Mesenteric fat pad (tissue), 1 donor: ENCODE data around the gene S100A1. TPM values are rescaled to one million over a fixed set of nuclear protein-coding genes. Genes with fewer than 3 reads are reported as not detected.
"Not testable (repeated sequence)": the region's sequence is repeated elsewhere in the genome, so short reads cannot be mapped to it uniquely, and the experiment has no call there.

Experiments used
- DNase-seq: peaks from one replicate; pipeline ENCODE4 v3.0.0-alpha.2; 2020; ENCODE audit warnings: low spot score
- long read RNA-seq: library from polyadenylated mRNA; unstranded; transcript quantifications from one replicate; pipeline ENCODE4 v2.0.0, GENCODE V29; 2020
- total RNA-seq: library from RNA; stranded (reverse); fragmentation: NEBNext Ultra II Directional; extraction: Animal tissue kit (Norgen Biotek cat#: 25700); gene quantifications from one replicate; pipeline ENCODE4 v1.2.1, GENCODE V29; 2021
- donor health status: DM: yes; HTN: yes; CAD: no.

The S100A1 gene
- total RNA-seq = 12.6 TPM
- long read RNA-seq = 0 reads

DNA sequence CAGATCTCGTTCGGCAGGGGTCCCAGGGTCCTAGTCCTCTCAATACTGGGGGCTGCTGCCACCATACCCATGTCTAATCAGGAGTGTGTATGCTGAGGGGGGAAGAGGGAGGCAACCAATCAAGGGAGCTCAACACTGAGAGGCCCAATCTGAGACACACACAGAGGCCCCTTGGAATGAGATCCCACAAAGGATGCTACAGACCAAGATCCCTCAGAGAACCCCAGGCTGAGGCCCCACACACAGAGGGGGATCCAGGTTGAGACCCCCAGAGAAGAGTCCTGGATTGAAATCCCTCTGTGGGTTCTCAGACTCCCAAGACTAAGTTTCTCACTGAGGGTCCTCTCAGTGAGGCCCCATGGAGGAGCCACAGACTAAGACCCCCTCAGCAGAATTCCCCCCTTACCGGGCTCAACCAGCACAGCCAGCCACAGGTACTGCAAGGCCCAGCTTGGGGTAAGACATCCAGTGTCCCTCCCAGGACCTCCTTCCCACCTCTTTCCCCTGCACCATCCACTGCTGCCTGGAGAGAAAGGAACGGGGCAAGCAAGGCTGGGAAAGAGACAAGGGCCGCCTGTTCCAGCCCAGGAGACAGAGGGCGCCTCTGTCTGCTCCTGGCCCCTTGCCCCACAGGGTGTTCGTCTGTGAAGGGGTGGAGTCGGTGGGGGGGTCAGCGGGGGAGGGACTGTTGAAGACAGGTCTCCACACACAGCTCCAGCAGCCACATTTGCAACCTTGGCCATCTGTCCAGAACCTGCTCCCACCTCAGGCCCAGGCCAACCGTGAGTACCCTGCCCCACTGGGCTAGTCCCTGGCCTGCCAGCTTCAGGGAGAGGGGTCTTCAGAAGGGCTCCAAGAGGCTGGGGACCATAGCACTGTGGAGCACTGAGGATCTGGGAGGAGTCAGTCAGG, at the start of gene S100A1:
Gene S100A1, plus strand, starts transcription at position 720 of the 912 bp plus-strand sequence. CDS start 2,088 bp downstream, outside the sequence.
- peak; percentile 88 for DNase-seq

DNA sequence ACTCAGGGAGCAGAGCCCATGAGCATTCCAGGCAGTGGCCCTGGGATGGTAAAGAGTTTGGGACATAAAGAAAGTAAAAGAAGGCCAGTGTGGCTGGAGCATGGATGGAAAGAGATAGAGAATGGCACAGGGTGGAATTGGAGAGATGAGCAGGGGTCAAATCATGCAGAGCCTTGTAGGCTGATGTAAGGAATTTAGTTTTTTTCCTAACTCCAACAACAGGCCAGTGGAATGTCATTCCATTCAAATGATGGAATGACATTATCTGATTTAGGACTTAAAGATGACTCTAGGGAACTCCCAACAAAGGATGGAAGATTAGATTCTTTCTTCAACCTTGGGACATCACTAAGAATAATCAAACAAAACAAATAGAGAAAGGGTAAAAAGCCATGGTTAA, 49.7 kb upstream of the S100A1 start:
- no peak for DNase-seq

DNA sequence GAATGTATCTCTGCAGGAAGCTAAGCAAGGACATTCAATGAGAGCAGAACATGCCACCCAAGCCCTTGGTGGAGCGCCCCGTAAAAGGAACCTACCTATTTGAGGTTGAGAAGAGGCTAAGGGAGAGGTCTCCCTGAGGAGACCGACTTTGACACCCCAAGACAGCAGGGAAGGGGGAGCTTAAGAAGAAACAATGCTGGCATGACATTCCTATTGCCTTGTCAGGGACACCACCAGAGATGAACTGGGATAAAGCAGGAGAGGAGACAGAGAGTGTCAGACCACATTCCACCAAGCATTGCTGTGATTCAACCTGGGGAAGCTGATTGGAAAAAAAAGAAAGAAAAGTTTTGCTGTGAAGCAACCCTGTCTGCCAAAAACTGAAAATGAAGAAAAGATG, 49.3 kb upstream of the S100A1 start:
- DNase-seq = no peak

DNA sequence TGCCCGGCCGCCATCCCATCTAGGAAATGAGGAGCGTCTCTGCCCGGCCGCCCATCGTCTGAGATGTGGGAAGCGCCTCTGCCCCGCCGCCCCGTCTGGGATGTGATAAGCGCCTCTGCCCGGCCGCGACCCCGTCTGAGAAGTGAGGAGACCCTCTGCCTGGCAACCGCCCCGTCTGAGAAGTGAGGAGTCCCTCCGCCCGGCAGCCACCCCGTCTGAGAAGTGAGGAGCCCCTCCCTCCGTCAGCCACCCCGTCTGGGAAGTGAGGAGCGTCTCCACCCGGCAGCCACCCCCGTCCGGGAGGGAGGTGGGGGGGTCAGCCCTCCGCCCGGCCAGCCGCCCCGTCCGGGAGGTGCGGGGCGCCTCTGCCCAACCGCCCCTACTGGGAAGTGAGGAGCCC, 45.4 kb upstream of the S100A1 start:
- peak; percentile 62 for DNase-seq

DNA sequence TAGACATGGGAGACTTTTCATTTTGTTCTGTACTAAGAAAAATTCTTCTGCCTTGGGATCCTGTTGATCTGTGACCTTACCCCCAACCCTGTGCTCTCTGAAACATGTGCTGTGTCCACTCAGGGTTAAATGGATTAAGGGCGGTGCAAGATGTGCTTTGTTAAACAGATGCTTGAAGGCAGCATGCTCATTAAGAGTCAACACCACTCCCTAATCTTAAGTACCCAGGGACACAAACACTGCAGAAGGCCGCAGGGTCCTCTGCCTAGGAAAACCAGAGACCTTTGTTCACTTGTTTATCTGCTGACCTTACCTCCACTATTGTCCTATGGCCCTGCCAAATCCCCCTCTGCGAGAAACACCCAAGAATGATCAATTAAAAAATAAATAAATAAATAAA, 44.7 kb upstream of the S100A1 start:
- DNase-seq = not testable (repeated sequence)

DNA sequence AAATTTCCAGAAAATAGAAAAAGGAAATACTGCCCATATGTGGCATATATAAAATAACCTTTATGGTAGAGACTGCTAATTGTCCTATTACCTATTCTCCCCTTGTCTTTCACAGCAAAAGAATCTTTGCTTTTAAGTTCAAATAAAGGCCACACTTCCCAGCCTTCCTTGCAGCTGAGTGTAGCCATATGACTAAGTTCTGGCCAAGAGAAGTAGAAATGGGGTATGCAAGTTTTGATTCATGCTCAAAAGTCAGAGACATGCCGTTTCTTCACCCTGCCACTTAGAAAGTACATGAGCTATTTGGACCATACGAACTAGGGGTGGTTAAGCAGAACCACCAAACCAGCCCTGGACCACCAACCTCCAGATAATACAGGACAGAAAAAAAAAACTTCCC, 44.3 kb upstream of the S100A1 start:
- no peak for DNase-seq

DNA sequence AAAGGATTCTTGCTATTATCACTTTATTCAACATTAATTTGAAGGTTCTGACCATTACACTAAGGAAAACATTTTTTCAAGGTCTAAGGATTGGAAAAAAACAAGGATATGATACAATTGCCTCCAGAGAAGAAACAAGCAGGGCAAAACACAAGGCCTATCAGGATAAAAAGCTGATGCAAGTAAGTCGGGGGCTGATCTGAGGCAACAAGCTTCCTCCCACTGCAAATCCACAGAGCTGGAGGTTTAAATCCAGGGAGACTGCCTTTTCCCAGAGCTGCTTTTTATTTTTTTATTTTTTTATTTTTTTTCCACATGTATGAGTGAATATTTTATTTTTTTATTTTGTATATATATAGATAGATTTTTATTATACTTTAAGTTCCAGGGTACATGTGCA, 43.2 kb upstream of the S100A1 start:
- DNase-seq = no peak

DNA sequence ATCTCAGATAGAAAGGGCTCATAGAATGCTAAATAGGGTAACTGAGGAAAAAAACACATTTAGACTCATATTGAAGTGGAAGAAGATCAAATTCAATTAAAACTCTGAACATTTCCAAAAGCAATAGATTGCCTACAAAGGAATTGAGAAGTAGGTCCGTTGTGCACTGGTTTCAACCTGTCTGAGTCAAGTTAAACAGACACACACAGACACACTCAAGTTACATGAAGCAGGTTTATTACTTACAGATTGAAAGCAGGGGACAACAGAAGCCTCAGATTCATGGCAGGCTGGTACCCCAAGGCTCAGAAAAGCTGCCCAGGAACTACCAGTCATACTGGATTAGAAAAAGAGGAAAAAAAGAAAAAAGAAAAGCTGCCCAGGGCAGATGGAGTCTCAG, 41.9 kb upstream of the S100A1 start:
- no peak for DNase-seq

DNA sequence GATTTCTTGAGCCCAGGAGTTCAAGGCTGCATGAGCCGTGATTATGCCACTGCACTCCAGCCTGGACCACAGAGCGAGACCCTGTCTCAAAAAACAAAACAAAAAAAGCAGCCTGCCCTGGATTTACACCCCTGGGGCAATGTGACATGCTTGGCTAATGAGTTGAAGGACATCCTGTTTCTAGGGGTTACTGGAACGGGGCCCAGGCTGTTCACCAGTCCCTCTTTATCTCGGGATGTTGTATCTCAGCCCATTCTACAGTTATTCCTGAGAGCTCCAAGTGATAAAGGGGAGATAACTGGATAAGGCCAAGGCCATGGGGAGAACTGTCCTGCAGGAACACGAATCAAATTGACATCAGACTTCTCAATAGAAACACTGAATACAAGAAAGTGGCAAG, 40.9 kb upstream of the S100A1 start:
- no peak for DNase-seq

DNA sequence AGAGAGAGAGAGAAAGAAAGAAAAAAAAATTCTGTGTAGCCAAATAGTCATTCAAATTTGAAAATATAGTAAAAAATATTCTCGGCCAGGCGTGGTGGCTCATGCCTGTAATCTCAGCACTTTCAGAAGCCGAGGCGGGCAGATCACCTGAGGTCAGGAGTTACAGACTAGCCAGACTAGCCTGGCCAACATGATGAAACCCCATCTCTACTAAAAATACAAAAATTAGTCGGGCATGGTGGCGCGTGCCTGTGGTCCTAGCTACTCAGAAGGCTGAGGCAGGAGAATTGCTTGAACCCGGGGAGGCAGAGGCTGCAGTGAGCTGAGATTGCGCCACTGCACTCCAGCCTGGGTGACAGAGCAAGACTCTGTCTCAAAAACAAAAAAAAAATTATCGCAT, 40.2 kb upstream of the S100A1 start:
- not testable (repeated sequence) for DNase-seq

DNA sequence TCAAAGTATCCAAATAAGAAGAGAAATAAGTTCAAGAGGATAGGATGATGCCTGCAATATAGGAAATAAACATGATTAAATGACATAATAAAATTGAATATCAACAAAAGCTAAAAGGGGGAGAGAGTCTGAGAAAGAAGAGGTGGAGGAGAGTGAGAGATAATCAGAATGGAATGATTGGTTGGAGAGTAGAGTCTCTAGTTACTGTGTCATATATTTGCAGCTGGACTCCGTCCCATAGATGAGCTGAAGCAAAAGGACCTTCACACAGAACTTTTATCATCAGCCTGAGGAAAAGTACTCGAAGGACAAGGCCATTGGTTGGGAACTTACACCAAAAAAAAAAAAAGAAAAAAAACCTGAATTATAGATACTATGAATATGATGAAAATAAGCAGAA, 39.8 kb upstream of the S100A1 start:
- no peak for DNase-seq

DNA sequence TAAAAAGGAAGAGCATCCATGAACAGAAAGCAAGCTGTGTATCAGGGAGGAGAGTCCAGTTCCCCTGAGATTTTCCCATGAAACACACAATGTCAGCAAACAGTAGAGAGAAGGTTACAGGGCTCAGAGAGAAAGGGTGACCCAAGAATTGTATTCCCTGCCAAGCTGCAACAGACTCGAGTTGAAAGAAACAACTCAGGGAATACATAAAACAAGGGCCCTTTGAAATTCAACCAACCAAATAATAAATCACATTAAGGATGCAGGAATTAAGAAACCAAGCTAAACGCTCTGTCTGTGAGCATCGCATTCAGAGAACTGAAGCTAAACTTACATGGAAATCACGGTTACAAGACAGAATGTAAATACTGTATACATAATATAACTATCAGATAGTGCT, 35.5 kb upstream of the S100A1 start:
- DNase-seq = no peak

DNA sequence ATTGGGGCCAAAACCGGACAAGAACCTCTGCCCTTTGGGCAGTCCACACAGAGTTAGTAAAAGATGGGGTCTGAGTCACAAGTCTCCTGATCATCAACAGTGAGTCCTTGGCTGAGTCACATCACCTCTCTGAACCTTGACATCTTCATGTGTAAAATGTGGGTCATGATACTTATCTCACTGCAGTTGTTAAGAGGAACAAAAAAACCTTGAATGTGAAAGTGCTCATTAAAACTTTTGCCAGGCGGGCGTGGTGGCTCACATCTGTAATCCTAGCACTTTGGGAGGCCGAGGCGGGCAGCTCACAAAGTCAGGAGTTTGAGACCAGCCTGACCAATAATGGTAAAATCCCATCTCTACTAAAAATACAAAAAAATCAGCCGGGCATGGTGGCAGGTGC, 31.0 kb upstream of the S100A1 start:
- no peak for DNase-seq

DNA sequence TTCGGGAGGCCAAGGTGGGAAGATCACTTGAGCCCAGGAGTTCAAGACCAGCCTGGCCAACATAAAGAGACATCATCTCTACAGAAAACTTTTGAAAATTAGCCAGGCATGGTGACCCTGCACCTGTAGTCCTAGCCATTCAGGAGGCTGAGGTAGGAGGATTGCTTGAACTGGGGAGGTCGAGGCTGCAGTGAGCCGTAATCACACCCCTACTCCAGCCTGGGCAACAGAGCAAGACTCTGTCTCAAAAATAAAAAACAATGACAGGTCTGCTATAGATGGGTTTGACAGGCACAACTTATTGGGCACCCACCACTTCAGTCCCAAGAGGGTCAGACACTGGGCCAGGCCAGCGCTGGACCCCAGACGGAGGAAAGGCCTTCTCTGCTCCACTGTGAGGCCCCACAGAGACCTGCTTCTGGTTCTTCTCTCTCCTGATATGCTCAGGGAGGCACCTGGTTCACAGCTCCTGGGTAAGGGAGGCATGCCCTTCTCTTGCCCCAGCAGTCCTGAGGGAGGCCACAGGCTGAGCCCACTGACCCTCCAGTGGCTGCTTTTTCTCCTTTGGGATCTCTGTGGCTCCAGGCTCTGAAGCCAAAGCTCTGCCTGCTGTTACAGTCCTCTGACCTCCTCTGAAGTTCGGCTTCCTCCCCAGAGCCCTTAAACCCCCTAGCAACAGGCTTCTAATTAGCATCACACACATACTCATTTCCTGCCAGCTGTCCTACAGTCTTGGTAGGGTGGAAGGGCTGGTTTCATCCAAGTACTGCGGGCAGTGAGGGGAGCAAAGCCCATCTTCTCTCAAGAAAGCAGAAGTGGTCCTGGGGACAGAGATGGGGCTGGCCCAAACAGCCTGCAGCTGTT, 29.7 kb upstream of the S100A1 start:
- no peak for DNase-seq

DNA sequence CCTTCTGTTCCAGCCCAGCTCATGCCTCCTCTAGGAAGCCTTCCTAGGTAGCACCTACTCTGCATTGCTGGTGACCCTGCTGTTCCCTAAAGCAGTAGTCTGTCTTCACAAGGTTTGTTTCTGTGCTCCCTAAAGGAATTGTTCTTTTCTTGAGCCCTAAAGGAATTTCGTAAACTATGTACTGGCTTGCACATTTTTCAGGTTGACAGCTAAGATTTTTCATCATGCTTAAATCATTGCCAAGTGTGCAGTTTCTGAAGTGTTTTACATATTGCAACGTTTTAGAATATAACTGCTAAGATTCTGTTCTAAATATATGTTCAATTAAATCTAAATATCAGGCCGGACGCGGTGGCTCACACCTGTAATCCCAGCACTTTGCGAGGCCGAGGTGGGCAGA, 28.4 kb upstream of the S100A1 start:
- no peak for DNase-seq

DNA sequence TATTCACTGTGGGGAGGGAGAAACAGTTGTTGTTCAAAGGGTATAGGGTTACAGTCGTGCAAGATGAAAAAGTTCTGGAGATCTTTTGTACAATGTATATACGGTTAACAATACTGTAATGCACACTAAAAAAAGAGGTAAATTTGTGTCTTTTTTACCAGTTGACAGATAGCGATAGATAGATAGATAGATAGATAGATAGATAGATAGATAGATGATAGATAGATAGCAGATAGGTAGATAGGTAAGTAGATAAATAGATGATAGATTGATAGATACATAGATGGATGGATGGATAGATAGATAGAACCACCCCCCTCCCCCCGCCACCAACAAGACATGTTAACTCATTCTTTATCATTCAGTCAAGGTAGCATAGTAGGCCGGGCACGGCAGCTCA, 25.5 kb upstream of the S100A1 start:
- DNase-seq = no peak

DNA sequence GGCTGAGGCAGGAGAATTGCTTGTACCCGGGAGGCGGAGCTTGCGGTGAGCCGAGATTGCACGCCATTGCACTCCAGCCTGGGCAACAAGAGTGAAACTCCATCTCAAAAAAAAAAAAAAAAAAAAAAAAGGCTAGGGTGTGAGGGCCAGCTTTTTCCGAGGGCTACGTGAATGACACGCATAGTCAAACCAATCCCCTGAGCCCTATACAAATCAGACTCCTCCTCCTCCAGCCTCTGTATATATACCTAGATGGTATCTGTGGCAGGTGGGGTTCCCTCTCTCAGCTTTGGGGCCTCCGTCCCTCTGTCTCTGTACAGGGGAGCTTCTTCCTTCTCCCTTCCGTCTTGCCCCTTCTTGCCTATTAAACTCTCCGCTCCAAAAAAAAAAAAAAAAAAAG, 22.0 kb upstream of the S100A1 start:
- DNase-seq = no peak

DNA sequence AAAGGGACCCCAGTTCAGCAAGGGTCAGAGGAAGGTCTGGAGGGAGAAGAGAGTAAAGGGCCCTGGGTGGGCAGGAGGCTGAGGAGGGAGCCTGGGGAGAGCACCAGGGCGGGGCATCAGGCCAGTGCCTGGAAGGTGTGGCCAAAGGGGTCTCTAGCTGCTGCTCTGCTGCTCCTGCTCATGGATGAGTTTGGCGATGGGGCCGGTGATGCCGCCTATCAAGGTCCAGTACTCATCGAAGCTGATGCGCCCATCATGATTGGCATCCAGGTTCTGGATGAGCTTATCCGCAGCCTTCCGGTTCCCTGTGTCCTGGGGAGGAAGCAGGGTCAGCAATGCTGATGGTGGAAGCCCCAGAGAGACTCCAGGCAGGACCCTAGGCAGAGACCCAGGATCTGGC, 20.9 kb upstream of the S100A1 start:
- DNase-seq = no peak

DNA sequence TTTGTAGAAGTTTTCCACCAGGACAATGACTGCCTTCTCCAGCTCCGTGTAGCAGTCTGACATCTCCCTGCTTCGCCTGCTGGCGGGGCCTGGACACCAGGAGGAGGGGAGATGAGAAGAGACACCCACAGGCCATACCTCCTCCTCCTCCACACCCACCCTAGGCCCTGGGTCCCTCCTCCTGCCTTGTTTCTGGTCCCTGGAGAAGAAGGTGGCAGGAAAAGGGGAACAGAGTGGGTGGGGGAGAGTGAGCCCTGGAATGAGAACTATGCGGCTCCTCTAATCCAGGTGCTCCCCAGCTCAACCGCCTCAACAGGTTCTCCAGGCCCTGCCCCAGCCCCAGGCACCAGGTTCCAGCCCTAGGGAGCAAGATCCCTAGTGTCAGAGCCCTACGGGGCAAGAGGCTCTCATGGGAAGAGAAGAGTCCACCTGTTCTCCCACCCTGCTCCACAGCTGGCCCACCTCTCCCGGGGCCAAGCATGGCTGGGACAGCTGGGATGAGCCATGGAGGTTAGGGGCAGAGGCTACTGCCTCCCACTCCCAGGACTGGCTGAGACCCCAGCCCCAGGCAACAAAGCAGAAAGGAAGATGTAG, 20.0 kb upstream of the S100A1 start:
- DNase-seq = no peak

DNA sequence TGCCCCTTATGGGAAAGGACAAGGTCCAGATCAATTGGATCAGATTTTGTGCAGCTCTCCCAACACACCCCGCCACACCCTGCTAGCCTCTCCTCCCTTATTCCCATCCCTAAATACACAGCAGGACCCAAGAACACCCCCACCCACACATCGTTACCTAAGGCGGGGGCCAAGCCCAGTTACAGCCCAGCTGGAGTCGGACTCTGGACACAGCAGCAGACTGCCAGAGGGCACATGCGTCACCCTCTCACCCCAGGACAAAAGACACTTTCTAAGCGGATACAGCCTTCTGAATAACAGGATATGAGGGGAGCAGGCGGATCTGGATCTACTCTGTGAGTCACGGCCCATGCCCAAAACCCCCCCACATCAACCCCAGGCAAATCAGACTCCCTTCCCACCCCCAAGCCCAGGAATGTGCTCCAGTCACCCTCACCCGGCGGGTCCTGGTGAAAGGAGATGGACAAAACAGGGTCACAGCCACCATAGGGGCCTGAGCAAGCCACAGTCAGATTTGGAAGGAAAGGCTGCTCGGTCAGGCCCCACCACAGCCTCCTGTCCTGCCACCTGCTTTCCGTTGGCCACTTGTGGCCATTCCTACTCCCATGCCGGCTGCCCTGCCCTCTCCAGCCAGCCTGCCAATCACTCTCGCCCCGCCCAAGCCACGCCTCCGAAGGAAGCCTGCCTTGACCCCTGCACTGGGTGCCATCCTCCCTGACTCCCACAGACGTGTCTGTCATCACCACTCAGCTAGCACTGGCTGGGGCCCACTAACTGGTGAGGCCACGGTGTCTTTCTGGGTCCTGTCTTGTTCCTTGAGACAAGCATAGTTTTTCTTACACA, 19.3 kb upstream of the S100A1 start:
- no peak for DNase-seq

DNA sequence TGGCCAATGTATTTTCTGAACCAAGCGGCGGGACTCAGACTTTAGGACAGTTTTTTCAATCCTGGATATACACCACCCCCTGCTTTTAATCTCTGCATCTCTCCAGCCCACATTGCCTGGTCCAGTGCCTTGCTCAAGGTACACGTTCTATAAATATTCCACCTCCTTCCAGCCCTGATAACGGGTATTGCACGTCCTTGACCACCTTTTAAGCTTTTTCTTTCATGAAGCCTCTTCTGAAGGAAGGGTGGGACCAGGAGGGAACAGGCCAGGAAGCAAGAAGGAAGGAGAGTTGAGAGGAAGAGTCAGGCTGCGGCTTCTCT, 18.7 kb upstream of the S100A1 start:
- DNase-seq = no peak
